GM19099 (cell line): ENCODE data around the gene MRPL39.

ENCODE experiments used
- POLR2A ChIP-seq: IDR thresholded peaks from 3 replicates; pipeline ENCODE4 v1.6.1; 2011; ENCODE audit warnings: low read depth; ENCODE audit not compliant: insufficient read length; ENCODE audit errors: extremely low read depth

MRPL39 gene

DNA sequence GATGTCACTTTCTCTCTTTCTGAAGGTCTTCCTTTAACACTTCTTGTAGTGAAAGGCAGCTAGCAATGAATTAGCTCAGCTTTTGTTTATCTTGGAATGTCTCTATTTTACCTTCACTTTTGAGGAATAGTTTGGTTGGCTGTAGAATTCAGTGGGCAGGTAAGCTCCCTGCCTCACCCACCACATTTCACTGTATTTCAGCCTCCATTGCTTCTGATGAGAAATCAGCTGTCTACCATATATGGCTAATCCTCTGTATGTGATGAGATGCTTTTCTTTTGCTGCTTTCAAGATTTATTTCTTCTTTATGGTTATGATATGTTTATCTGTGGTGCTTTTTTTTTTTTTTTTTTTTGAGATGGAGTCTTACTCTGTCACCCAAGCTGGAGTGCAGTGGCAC, 70.1 kb downstream of the MRPL39 start:
- no peak for TF ChIP-seq POLR2A

- TF ChIP-seq POLR2A: no peak
These were observed 70.5 kb downstream of the MRPL39 start for GRCh38 chr21:25536752-25537151.

GRCh38 chr21:25535849-25536248, 71.4 kb downstream of the MRPL39 start:
- TF ChIP-seq POLR2A: no peak
